ENCODE data around the gene ALG12.

Gene ALG12

DNA sequence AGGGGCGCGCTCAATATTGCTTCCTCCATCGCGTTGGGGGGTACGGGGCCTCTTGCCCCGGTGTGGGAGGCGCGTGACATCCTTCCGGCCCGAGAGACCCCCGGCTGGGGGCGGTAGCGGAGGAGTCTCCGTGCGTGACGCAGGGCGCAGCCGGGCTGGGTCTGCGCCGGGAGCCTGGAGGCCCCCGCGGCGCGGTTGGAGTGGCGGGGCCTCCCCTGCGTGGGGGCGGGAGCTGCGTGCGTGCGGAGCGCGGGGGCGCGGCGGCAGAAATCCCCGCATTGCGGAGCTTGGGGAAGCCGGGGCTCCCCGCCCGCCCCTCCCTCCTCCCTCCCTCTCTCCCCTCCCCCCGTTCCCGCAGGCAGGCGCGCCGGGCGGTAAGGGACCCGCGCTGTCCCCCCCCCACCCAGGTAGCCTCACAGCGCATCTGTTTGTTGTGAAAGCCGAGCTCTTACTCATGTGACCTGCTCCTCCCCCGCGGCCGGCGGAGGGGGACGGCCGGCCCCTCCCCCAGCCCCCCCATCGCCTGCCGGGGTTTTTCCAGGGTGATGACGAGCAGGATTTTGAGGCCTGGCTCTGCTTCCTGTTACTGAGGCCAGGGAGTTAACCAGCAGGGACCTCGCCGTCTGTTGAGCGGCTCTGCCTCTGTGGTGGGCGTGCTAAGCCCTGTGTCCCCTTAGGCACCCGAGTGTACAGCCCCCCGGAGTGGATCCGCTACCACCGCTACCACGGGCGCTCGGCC is 43.9 kb upstream of the ALG12 start:
- H3K9me3 ChIP-seq (ENCODE audit: control insufficient read depth, low read length), result no peaks in the 10 kb centered on the region
- peaks cover 25% of the 10 kb centered on the region for H3K36me3 ChIP-seq (ENCODE audit: control insufficient read depth, insufficient read depth, low read length, severe bottlenecking)
- peak; percentile 92 for DNase-seq (ENCODE audit: low read depth)
- H3K4me3 ChIP-seq (ENCODE audit: low read length), result peak overlapping the region; percentile 92
- H3K9ac ChIP-seq (ENCODE audit: low read length), result peak overlapping the region; percentile 98
- peaks cover 59% of the 10 kb centered on the region for H3K4me1 ChIP-seq (ENCODE audit: control insufficient read depth, insufficient read depth, low read length)
- no peaks in the 10 kb centered on the region for H3K27me3 ChIP-seq (replicated peaks; ENCODE audit: control insufficient read depth, insufficient read depth, low read length)

DNA sequence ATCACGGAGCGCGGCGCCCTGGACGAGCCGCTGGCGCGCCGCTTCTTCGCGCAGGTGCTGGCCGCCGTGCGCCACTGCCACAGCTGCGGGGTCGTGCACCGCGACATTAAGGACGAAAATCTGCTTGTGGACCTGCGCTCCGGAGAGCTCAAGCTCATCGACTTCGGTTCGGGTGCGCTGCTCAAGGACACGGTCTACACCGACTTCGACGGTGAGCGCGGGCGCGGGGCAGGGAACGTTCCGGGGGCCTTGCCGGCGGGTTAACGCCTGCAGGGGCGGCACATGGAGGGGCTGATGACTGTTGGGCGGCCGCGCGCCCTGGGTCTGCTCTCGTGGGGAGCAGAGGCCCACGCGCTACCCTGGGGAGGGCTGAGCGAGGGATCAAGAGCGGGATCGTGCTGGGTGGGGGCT is 43.4 kb upstream of the ALG12 start:
- peaks cover 25% of the 10 kb centered on the region for H3K36me3 ChIP-seq (ENCODE audit: control insufficient read depth, insufficient read depth, low read length, severe bottlenecking)
- DNase-seq (ENCODE audit: low read depth), result no peak

DNA sequence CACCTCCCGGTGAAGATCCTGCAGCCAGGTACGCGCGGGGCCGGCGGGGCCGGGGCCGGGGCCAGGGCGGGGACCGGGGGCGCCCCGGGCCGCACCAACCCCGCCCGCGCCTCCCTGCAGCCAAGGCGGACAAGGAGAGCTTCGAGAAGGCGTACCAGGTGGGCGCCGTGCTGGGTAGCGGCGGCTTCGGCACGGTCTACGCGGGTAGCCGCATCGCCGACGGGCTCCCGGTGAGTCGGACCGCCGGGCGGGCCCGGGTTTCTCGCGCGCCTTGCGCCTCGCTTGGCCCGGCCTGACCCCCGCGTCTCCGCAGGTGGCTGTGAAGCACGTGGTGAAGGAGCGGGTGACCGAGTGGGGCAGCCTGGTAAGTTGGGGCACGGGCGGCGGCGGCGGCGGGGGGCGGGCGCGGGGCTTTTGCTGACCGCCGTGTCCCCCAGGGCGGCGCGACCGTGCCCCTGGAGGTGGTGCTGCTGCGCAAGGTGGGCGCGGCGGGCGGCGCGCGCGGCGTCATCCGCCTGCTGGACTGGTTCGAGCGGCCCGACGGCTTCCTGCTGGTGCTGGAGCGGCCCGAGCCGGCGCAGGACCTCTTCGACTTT is 42.9 kb upstream of the ALG12 start:
- peak overlapping the region; percentile 93 for H3K9ac ChIP-seq (ENCODE audit: low read length)
- H3K9me3 ChIP-seq (ENCODE audit: control insufficient read depth, low read length), result no peaks in the 10 kb centered on the region
- H3K4me3 ChIP-seq (ENCODE audit: low read length), result peak overlapping the region; percentile 82
- peaks cover 59% of the 10 kb centered on the region for H3K4me1 ChIP-seq (ENCODE audit: control insufficient read depth, insufficient read depth, low read length)
- H3K27me3 ChIP-seq (replicated peaks; ENCODE audit: control insufficient read depth, insufficient read depth, low read length), result no peaks in the 10 kb centered on the region
- H3K36me3 ChIP-seq (ENCODE audit: control insufficient read depth, insufficient read depth, low read length, severe bottlenecking), result peaks cover 25% of the 10 kb centered on the region
- peak; percentile 59 for DNase-seq (ENCODE audit: low read depth)

More for the DNA sequence above, 43.4 kb upstream of the ALG12 start:
- Histone ChIP-seq H3K9ac (ENCODE audit: low read length) (peak overlapping the region; percentile 93), H3K27me3 (replicated peaks; ENCODE audit: control insufficient read depth, insufficient read depth, low read length) (no peaks in the 10 kb centered on the region), H3K4me3 (ENCODE audit: low read length) (peak overlapping the region; percentile 82), H3K4me1 (ENCODE audit: control insufficient read depth, insufficient read depth, low read length) (peaks cover 59% of the 10 kb centered on the region), H3K9me3 (ENCODE audit: control insufficient read depth, low read length) (no peaks in the 10 kb centered on the region)

DNA sequence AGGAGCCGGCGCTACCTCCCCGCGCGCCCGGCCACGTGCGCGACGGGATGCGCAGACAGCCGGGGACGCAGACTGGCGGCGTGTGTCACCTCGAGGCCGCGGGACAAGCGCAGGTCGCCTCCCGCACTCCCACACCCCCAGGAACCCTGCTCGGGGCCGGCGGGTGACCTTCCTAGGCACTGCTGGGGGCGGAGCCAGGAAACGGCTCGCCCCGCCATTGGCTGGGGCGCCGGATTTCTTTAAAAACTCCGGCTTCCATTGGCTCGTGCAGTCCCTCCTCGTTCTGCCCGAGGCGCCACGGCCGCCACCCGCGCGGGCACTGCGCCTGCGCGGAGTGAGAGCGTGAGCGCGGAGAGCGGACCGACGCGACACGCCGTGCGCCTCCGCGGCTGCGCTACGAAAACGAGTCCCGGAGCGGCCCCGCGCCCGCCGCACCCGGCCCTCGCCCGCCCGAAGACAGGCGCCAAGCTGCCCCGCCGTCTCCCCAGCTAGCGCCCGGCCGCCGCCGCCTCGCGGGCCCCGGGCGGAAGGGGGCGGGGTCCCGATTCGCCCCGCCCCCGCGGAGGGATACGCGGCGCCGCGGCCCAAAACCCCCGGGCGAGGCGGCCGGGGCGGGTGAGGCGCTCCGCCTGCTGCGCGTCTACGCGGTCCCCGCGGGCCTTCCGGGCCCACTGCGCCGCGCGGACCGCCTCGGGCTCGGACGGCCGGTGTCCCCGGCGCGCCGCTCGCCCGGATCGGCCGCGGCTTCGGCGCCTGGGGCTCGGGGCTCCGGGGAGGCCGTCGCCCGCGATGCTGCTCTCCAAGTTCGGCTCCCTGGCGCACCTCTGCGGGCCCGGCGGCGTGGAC is 42.1 kb upstream of the ALG12 start, which contains the start of gene PIM3:
Gene PIM3 (plus strand): TSS at position 614 of the 846 bp plus-strand sequence. CDS start 176 bp downstream, at position 790.
- no peaks in the 10 kb centered on the region for H3K9me3 ChIP-seq (ENCODE audit: control insufficient read depth, low read length)
- peak; percentile 97 for DNase-seq (ENCODE audit: low read depth)
- H3K4me1 ChIP-seq (ENCODE audit: control insufficient read depth, insufficient read depth, low read length), result peaks cover 59% of the 10 kb centered on the region
- H3K36me3 ChIP-seq (ENCODE audit: control insufficient read depth, insufficient read depth, low read length, severe bottlenecking), result peaks cover 25% of the 10 kb centered on the region
- H3K4me3 ChIP-seq (ENCODE audit: low read length), result peak within 1 kb of the TSS; percentile 82
- H3K27me3 ChIP-seq (replicated peaks; ENCODE audit: control insufficient read depth, insufficient read depth, low read length), result no peaks in the 10 kb centered on the region
- peak within 1 kb of the TSS; percentile 93 for H3K9ac ChIP-seq (ENCODE audit: low read length)

DNA sequence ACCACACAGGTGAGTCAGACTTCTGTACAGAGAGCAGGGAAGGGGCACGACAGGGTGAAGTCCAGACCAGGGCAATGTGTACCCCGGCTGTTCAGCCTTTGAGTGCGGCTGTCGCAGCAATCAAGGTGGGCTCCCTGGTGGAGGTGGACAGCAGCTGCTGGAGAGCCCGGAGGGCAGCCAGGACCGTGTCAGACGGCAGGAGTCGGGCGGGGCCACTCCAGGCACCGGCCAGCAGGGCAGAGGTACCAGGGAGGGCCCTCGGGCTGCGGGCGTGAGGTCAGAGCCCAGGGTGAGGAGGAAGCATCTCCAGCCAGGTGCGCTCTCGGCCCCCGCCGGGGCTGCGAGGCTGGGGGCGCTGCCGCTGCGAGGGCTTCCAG is 41.5 kb upstream of the ALG12 start:
- Histone ChIP-seq H3K9me3 (ENCODE audit: control insufficient read depth, low read length) (no peaks in the 10 kb centered on the region), H3K36me3 (ENCODE audit: control insufficient read depth, insufficient read depth, low read length, severe bottlenecking) (peaks cover 22% of the 10 kb centered on the region), H3K4me3 (ENCODE audit: low read length) (peak overlapping the region; percentile 82), H3K9ac (ENCODE audit: low read length) (peak overlapping the region; percentile 93), H3K4me1 (ENCODE audit: control insufficient read depth, insufficient read depth, low read length) (peaks cover 59% of the 10 kb centered on the region), H3K27me3 (replicated peaks; ENCODE audit: control insufficient read depth, insufficient read depth, low read length) (no peaks in the 10 kb centered on the region)
- no peak for DNase-seq (ENCODE audit: low read depth)

DNA sequence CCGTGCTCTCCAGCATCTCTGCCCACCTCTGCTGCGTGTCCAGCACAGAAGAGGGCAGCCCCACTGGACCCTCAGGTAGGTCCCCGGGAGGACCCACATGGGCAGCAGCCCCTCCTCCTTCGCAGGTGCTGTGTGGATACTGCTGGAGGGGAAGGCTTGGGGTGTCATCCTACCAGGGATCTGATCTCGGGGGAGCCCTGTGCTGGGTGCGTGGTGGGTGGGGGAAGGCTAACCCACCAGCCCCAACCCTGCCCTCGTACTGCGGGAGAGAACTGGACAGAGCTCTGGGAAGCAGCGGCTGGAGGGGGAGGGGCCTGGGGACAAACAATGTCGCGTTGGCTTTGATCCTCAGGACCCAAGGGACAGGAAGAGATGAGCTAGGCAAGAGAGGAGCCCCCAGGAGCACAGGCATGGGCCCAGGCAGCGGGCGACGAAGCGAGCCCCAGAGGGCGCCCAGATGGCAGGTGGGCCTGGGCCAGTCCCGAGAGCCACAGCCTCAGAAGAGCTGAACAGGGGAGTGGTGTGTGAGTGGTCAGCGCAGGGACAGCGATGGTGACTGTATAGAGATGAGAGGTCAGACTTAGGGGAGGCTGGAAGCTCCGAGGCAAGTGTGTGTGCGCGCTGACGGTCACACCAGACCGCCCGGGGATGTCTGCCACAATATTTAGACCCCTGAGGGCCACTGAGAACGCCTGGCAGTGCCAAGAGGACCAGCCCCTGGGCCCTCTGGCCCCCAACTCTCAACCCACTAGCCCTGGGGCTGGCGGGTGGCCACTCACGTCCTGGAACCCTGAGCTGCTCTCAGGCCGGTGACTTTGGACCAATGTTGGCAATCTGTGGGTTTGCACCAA is 40.9 kb upstream of the ALG12 start:
- no peaks in the 10 kb centered on the region for H3K27me3 ChIP-seq (replicated peaks; ENCODE audit: control insufficient read depth, insufficient read depth, low read length)
- peak overlapping the region; percentile 82 for H3K4me3 ChIP-seq (ENCODE audit: low read length)
- DNase-seq (ENCODE audit: low read depth), result no peak
- no peaks in the 10 kb centered on the region for H3K9me3 ChIP-seq (ENCODE audit: control insufficient read depth, low read length)
- H3K36me3 ChIP-seq (ENCODE audit: control insufficient read depth, insufficient read depth, low read length, severe bottlenecking), result peaks cover 17% of the 10 kb centered on the region
- peaks cover 59% of the 10 kb centered on the region for H3K4me1 ChIP-seq (ENCODE audit: control insufficient read depth, insufficient read depth, low read length)
- H3K9ac ChIP-seq (ENCODE audit: low read length), result peak overlapping the region; percentile 93

DNA sequence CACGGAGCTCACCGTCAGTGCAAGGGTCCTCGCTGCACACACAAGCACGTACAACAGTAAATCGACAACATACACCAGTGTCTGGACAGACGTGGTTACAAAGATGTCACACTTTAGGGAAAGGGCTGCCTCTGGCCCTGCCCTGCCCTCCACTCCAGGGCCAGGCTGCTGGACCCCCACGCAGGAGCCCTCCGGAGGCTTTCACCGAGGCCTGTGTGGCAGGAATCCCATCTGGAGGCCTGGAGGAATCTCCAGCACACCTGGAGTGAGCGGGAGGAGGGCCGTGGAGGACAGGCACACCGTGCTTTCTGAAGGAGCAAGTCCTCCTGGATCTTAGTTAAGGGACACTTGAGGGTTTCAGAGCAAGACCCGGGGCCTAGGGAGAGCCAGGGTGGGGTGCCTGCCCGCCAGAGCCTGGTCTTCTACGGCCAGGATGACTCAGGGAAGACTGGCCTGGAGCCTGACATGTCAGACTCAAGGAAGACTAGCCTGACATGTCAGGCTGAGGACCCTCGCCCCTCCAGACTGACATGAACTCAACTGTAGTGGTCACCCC is 40.2 kb upstream of the ALG12 start:
- DNase-seq (ENCODE audit: low read depth), result no peak
- Histone ChIP-seq H3K36me3 (ENCODE audit: control insufficient read depth, insufficient read depth, low read length, severe bottlenecking) (peaks cover 10% of the 10 kb centered on the region), H3K27me3 (replicated peaks; ENCODE audit: control insufficient read depth, insufficient read depth, low read length) (no peaks in the 10 kb centered on the region), H3K9ac (ENCODE audit: low read length) (peak overlapping the region; percentile 93), H3K4me3 (ENCODE audit: low read length) (no peak overlapping the region), H3K4me1 (ENCODE audit: control insufficient read depth, insufficient read depth, low read length) (peaks cover 57% of the 10 kb centered on the region), H3K9me3 (ENCODE audit: control insufficient read depth, low read length) (no peaks in the 10 kb centered on the region)

DNA sequence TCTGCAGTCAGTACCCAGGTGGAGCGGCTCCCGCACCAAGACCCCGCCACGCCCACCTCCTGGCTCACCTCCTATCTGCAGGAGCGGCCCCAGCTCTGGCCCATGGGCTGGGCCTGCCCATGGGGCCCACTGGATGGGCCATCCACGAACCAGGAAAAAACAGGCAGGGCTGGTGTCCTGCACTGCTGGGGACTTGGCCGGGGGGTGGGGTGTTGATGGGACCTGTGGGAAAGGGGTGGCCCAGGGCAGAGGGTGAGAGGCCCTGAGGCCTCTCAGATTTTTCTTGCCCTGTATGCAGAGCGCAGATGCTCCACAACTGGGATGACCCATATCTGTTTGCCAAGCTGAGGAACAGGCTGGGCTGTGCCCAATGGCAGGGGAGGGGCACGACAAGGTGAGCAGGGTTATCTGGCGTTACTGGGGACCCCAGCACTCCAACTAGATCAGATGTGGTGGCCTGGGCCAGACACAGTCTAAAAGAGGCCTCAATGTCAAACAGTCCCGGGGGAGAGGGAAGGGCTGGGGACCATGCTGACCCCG is 39.7 kb upstream of the ALG12 start:
- Histone ChIP-seq H3K4me1 (ENCODE audit: control insufficient read depth, insufficient read depth, low read length) (peaks cover 55% of the 10 kb centered on the region), H3K36me3 (ENCODE audit: control insufficient read depth, insufficient read depth, low read length, severe bottlenecking) (peaks cover 5% of the 10 kb centered on the region), H3K9ac (ENCODE audit: low read length) (no peak overlapping the region), H3K27me3 (replicated peaks; ENCODE audit: control insufficient read depth, insufficient read depth, low read length) (no peaks in the 10 kb centered on the region), H3K9me3 (ENCODE audit: control insufficient read depth, low read length) (no peaks in the 10 kb centered on the region), H3K4me3 (ENCODE audit: low read length) (no peak overlapping the region)
- DNase-seq (ENCODE audit: low read depth), result no peak

DNA sequence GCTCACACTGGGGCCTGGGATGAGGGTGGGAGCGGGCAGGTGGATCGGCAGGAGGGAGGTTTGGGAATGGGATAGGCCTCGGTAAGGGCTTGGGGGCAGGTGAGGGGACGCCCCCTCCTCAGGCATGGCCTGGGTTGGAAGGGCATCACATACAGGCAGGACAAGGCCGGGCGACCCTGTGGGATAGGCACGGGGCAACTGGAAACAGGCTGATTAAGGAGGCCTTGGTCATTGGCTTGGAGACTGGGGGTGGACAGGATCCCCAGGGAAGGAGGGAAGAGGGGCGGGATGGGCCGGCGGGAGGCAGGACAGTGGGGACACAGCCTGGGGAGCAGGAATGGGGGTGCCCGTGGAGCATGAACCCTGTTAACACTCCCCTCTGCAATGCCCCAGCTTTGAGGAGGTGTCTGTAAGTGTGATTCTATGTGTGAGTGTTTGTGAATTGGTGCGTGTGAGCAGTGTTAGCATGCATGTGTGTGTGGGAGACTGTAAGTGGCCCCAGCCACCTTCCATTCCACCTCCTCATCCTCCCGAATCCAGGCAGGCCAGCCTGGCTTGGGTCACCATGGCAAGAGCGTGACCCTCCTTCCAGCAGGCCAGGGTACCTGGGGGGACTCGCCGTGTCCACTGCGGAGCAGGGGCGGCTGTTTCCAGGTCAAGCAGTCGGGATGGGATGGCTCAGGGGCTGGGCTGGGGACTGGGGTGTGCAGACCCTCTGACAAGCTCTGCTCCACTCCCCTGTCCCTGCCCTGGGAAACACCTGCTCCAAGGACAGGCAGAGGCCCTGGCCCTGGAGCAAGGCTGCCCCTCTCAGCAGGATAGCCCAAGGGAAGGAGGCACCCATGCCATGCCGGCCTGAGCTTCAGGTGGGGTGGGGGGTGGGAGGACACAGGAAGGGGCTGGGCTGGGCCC is 38.9 kb upstream of the ALG12 start:
- Histone ChIP-seq H3K4me3 (ENCODE audit: low read length) (peak overlapping the region; percentile 27), H3K9ac (ENCODE audit: low read length) (peak overlapping the region; percentile 45), H3K36me3 (ENCODE audit: control insufficient read depth, insufficient read depth, low read length, severe bottlenecking) (no peaks in the 10 kb centered on the region), H3K9me3 (ENCODE audit: control insufficient read depth, low read length) (no peaks in the 10 kb centered on the region), H3K27me3 (replicated peaks; ENCODE audit: control insufficient read depth, insufficient read depth, low read length) (no peaks in the 10 kb centered on the region), H3K4me1 (ENCODE audit: control insufficient read depth, insufficient read depth, low read length) (peaks cover 59% of the 10 kb centered on the region)
- DNase-seq (ENCODE audit: low read depth), result no peak

All from adipocyte (in vitro differentiated cells).